GM19043 (cell line): ENCODE measurements around the gene LRIG1.

ENCODE experiments used
- ATAC-seq: cut with Tn5 transposase; IDR thresholded peaks from one replicate; pipeline ENCODE4 v1.9.1; 2021; ENCODE audit warnings: low read depth; ENCODE audit not compliant: unreplicated experiment

The LRIG1 gene

GRCh38 chr3:66406831-66407610 is 93.8 kb downstream of the LRIG1 start:
- no peak for ATAC-seq

DNA sequence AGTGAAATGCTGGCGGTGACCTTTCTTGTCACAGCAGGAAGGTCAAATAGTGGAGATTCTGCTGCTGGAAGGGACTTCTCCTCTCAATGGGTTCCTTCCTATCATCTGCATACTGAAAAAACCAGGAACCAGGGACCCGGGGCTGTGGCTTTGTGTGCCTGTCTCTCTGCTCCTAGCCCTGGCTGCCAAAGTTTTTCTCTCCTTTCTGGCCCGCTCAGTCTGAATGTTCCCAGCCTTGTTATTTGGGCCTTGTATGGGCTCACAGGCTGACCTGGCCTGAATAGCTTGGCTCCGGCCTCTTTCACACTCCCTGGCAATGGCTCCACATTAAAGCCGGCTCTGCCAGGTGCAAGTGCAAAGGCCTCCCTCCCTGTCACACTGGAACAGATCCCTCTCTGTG is 94.7 kb downstream of the LRIG1 start:
- ATAC-seq = no peak

DNA sequence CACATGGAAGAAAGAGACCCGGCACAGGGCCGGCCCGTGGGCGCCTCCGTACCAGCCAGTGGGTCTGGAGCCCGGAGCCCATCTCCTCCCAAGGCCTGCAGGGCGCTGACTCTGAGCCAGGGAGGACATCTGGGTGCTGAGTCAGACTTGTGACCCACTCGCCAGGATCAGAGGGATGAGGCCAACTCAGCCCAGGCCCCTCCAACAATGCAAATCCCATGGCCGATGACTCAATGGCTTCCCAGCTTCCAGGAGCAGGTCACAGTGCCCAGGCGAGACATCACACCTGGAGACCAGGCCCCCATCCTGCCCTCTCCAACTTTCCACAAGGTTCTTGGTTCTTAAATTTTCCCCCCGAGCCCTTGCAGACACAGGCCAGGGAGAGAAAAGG is 95.1 kb downstream of the LRIG1 start:
- no peak for ATAC-seq

DNA sequence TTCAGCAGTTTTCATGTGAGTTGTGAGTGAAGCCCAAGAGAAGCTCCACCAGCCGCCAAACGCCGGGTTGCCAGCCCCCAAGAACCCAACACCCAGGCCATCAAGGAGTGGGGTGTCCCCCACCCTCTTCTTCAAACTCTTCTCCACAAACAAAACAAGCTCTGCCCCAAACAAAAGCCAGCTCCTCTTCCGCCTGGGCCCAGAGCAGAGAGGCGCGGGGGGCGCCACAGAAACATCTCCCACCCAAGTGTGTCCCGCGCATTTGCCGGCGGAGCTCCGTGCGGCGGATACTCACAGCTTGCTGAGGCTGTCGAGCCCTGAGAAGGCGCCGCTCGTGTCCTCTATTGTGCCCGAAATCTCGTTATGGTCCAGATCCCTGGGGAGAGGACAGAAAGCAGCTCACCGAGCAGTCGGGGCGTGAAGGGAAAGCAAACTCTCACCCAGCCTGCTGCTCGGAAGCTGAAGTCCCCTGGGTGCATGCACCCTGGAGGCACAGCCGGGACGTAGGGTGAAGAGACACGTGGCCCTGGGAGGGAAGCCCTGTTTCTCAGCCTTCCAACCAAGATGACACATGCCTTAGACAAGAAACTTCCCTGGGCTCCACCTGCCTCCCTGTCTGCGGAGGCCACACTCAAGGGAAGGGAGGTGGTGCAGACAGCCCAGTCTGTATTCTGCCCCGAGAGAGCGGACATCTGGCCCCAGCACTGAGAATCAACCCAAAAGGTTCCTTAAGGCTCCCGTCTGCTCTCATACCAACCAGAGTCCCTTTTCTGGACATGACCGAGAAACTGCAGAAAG is 95.7 kb downstream of the LRIG1 start:
- no peak for ATAC-seq

DNA sequence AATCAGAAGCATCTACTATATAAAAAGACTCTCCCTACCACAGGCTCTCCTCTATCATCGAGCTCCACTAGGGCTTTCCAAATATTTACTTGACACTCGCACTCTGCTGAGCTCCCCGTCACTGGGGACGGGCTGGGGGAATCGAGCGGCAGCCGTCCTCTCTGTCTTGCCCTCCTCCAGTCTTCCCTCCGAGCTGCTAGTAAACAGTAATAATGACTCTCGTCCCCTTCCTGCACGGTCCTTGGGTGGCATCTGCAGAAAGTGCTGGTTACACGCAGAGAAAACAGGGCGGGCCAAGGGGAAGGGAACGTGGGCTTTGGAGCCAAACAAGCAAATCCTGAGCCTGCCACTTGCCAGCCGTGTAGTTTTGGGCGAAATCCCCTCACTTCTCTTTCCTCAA is 96.6 kb downstream of the LRIG1 start:
- no peak for ATAC-seq

DNA sequence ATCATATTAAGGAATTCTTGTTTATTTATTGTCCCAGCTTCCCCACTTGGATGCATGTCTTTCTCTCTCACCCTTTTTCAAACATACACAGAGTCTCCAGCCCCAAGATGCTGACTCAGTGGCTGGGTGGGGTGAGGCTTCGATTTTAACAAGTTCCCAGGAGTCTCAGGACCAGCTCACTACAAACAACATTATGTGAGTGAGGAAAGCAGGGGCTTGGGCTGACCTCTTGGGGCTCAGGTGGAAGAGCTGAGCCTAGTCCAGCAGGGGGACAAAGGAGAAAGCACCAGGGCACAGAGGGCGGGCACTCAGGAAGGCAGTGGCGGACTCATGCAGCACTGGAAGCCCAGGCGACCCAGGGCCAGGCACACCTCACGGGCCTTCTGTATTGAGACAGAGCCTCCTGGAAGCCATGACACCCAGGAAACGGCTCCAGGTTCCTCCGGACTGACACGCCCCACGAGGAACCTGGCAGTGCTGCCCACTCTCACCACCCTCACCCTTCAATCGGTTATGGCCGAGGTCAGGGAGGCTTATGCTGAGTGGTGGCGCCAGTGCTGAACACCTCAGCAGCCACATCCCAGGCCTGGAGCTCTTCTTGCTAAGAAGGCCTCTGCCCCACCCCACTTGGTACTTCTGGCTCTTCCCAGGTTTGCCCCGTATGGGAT is 97.4 kb downstream of the LRIG1 start:
- no peak for ATAC-seq

GRCh38 chr3:66402596-66403290 is 98.1 kb downstream of the LRIG1 start:
- ATAC-seq = no peak

DNA sequence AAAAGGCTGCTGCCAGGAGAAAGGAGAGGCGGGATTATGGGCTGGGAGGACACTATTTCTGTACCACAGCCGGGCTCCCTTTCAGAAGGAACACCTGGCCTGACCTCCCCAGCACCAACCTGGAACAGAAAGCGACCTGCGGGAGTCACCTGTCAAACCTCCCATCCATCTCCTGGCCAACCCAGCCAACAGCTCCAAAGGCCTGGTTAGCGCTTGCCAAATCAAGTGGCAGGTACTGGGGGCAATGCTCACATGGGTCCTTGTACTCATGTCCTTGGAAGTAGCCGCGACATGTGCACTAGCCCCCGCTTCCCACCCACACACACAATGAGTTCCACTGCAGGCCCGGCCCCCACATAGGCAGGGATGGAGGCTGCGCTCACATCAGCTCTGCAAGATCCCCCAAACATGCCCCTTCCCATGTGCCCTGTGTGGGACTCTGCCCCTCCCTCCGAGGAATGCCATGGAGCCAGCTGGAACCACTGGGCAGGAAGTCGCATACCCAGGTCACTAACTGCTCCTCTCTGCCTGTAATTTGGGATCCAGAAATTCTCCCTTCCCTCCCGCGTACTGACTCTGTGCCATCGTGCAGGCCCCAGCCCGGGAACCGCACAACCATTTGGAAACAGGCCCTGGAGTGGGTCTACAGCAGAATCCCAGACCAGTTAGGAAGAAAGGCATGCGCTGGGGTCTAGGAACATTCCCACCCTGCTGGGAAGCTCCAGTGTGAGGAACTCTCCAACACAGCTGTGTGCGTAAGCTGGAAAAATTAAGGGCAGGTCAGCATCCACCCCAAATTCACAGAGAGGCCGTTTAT is 98.9 kb downstream of the LRIG1 start:
- ATAC-seq = no peak

- ATAC-seq = no peak
Observed at GRCh38 chr3:66401157-66401550, 99.7 kb downstream of the LRIG1 start.

DNA sequence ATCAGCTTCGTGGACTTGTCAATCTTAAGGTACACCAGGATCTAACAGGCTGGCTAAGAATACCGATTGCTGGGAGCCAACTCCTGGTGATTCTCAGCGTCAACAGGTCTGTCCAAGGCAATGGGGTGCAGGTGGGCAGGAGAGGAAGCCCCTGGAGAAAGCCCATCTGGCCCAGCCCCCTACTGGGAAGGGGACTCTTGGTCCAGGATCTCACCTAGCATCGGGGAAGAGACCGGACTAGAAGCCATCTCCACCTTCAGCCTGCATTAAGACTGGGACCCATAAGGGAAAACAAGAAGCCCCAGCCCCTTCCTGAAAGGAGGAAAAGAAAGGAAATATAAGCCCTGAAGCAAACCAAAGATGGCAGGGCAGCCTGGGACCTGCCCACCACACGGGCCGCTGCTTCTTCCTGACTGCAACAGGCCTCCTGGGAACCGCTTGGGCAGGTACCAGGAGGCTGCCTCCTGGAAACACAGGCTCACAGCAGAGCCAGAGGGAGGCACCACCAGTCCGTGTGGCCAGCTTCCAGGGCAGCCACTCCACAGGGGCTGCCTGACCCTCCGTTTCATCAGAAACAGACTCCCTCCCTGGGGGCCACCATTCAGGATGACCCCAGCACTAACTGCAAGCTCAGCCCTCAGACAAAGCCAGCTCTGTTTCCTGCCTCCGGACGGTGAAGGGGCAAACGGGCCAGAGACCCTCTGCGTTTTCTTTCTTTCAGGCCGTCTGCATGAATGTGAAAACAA is 100.2 kb downstream of the LRIG1 start:
- ATAC-seq = no peak

DNA sequence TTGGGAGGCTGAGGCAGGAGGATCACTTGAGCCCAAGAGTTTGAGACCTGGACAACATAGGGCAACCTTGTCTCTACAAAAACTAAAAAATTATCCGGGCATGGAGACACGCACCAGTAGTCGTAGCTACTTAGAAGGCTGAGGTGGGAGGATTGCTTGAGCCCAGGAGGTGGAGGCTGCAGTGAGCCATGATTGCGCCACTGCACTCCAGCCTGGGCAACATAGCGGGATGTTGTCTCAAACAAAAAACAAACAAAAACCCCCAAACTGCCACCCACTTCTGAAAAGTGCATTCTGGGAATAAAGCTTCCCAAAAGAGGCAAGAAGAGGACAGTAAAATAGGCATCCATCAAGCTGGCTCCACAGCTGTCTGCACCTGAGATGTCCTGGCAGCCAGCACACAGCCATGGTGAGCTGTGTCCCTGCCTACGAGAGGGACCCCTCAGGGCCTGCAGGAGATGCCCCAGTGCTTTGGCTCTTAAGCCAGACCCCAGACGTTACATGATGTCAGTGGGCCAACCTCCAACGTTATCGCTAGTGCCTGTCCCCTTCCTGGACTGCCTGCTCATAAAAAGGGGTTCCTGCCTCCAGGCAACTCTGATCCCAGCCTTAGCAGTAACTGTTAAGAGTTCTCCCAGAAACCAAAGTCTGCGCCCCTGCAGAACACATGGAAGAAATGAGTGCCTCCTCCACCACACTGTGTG is 101.1 kb downstream of the LRIG1 start:
- no peak for ATAC-seq

DNA sequence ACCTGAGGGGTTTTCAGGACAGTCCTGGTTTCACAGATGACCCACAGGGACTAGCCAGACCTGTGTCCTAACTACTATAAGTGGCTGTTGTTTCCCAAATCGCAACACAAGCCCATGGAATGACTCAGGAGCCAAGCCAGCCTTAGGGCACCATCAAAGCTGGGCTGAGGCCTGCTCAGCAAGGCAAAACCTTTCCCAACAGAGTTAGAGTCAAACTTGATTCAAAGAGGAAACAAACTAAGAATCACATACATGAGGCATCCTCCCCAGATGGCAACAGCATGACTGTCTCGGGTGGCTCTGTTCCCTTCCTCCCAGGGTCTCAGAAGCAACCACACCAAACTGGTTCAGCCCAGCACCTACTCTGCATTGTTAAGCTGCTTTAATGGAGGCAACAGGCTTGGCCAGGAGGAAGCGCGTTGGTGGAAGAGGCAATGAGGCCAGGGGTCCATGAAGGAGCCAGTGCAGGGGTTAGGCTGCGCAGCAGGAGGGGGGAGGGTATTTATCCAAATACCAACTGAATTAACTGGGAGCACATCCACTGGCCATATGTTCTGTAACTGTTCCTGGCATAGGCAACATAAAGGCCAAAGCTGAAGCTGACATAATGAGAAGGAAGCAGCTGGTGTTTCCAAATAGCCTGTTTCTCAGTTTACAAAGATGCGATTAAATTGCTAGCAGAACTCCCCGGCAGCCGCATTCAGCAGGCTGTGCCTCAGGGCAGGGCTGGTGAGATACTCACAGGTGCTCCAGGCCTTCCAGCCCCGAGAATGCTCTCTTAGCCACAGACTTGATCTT is 102.4 kb downstream of the LRIG1 start:
- ATAC-seq = no peak

GRCh38 chr3:66397745-66398144 is 103.1 kb downstream of the LRIG1 start:
- no peak for ATAC-seq

- no peak for ATAC-seq
Observed at GRCh38 chr3:66396888-66397287, 103.9 kb downstream of the LRIG1 start.

- no peak for ATAC-seq
Observed at GRCh38 chr3:66396161-66396760, 104.6 kb downstream of the LRIG1 start.

DNA sequence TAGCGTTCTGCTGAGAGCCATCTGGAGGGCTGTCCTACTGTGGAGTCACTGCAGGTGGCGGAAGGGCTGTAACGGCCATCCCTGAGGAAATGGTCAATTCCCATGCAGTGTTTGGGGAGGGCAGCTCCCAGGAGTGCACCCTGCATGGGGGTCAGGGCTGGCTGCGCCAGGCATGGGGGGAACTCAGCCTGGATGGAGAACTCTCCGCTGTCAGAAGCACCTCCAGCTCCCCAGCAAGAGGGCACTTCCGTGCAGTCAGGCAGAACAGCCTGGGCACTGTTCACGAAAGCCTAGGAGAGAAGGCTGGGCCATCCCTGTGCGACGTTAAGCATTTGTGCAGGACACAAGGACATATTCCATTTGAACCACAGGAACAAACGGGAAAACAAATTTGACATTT is 105.2 kb downstream of the LRIG1 start:
- ATAC-seq = no peak

DNA sequence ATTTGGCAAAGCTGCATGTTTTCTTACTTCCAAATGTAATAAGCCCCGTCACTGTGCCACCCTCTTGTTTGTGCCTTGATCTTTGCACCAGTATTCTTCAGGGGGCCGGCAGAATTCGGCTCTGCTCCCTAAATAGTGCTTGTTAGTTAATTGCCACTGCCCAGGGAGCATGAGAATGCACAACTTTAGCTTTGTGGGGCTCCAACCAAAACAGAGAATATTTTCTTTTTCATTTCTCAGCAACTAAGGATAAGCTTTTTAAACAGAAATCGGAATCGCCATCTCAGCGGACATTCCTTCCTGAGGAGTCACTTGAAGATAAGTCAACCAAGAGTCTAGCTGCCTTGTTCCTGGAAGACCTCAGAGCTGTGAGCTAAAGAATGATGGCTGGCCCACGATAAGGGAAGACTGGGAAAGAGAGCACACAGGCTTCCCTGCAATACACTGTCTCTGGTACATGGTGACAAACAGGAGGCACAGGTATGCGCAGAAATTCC is 106.0 kb downstream of the LRIG1 start:
- ATAC-seq = no peak
